ENCODE data around the gene NRSN2.

Gene NRSN2

GRCh38 chr20:309306-309840, 37.5 kb upstream of the NRSN2 start:
- no peaks in the 10 kb centered on the region for H3K27me3 ChIP-seq (ENCODE audit: insufficient read depth, poor library complexity, severe bottlenecking)
- H3K4me3 ChIP-seq (replicated peaks; ENCODE audit: insufficient read depth, low read length) = no peak overlapping the region
- TF ChIP-seq SPI1 (IDR thresholded peaks at IDR 0.05; ENCODE audit: borderline replicate concordance, low read depth) (no peak), GABPA (IDR thresholded peaks at IDR 0.05; ENCODE audit: low read depth) (no peak), REST (IDR thresholded peaks at IDR 0.05; ENCODE audit: insufficient replicate concordance, low read depth) (no peak), POLR2AphosphoS5 (IDR thresholded peaks at IDR 0.05; ENCODE audit: low read depth) (no peak)
- TF ChIP-seq, protein P1, sequence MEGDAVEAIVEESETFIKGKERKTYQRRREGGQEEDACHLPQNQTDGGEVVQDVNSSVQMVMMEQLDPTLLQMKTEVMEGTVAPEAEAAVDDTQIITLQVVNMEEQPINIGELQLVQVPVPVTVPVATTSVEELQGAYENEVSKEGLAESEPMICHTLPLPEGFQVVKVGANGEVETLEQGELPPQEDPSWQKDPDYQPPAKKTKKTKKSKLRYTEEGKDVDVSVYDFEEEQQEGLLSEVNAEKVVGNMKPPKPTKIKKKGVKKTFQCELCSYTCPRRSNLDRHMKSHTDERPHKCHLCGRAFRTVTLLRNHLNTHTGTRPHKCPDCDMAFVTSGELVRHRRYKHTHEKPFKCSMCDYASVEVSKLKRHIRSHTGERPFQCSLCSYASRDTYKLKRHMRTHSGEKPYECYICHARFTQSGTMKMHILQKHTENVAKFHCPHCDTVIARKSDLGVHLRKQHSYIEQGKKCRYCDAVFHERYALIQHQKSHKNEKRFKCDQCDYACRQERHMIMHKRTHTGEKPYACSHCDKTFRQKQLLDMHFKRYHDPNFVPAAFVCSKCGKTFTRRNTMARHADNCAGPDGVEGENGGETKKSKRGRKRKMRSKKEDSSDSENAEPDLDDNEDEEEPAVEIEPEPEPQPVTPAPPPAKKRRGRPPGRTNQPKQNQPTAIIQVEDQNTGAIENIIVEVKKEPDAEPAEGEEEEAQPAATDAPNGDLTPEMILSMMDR (IDR thresholded peaks at IDR 0.05; ENCODE audit: insufficient read depth, low read length) = no peak
- no peak for DNase-seq (ENCODE audit: low read depth in 1 of 2, low spot score in 1 of 2)
- no peak overlapping the region for H3K27ac ChIP-seq (replicated peaks)

- no peak overlapping the region for H3K27ac ChIP-seq (replicated peaks)
- DNase-seq (ENCODE audit: low read depth in 1 of 2, low spot score in 1 of 2) = peak in 1 of 2 experiments; percentile 30
- H3K27me3 ChIP-seq (ENCODE audit: insufficient read depth, poor library complexity, severe bottlenecking) = no peaks in the 10 kb centered on the region
- TF ChIP-seq, protein P1 (IDR thresholded peaks at IDR 0.05; ENCODE audit: insufficient read depth, low read length) = no peak
- TF ChIP-seq SPI1 (IDR thresholded peaks at IDR 0.05; ENCODE audit: borderline replicate concordance, low read depth) = no peak
- TF ChIP-seq REST (IDR thresholded peaks at IDR 0.05; ENCODE audit: insufficient replicate concordance, low read depth) = no peak
- TF ChIP-seq POLR2AphosphoS5 (IDR thresholded peaks at IDR 0.05; ENCODE audit: low read depth) = no peak
- no peak for TF ChIP-seq GABPA (IDR thresholded peaks at IDR 0.05; ENCODE audit: low read depth)
- no peak overlapping the region for H3K4me3 ChIP-seq (replicated peaks; ENCODE audit: insufficient read depth, low read length)
Observed at GRCh38 chr20:309841-310644, 36.9 kb upstream of the NRSN2 start.

- H3K4me3 ChIP-seq (replicated peaks; ENCODE audit: insufficient read depth, low read length) = no peak overlapping the region
- no peak overlapping the region for H3K27ac ChIP-seq (replicated peaks)
- TF ChIP-seq POLR2AphosphoS5 (IDR thresholded peaks at IDR 0.05; ENCODE audit: low read depth) (no peak), SPI1 (IDR thresholded peaks at IDR 0.05; ENCODE audit: borderline replicate concordance, low read depth) (no peak), REST (IDR thresholded peaks at IDR 0.05; ENCODE audit: insufficient replicate concordance, low read depth) (no peak), GABPA (IDR thresholded peaks at IDR 0.05; ENCODE audit: low read depth) (no peak)
- TF ChIP-seq, protein P1 (IDR thresholded peaks at IDR 0.05; ENCODE audit: insufficient read depth, low read length) = no peak
- no peaks in the 10 kb centered on the region for H3K27me3 ChIP-seq (ENCODE audit: insufficient read depth, poor library complexity, severe bottlenecking)
- no peak for DNase-seq (ENCODE audit: low read depth in 1 of 2, low spot score in 1 of 2)
Observed at GRCh38 chr20:310645-311044, 36.3 kb upstream of the NRSN2 start.
